K562 (cell line): Measurements from ENCODE around the gene GLI1. TPM values are rescaled to one million over a fixed set of nuclear protein-coding genes. Genes with fewer than 3 reads are reported as not detected.
"Not testable (repeated sequence)": the region's sequence is repeated elsewhere in the genome, so short reads cannot be mapped to it uniquely, and the experiment has no call there.

Source experiments
- ATAC-seq: fragments of 200-7000 bp; cut with Tn5 transposase; 3 replicates; pipeline ENCODE4 v1.9.1; 2020; ENCODE audit warnings: moderate library complexity
- BruUV-seq: library from RNA; stranded (reverse); fragments of 400-500 nt; replicated peaks from 2 replicates; lab custom pipeline; 2021; lab: Mats Ljungman, UMichigan
- CTCF ChIA-PET: fragments of 300-600 bp; formaldehyde crosslinking; extraction: SDS; loops from one replicate; lab custom pipeline; 2021; ENCODE audit warnings: low intra/inter-chr PET ratio; lab: Yijun Ruan, JAX
- POLR2A ChIA-PET: fragments of 300-600, 350-650 bp; sonication (Branson Sonifier 250); formaldehyde crosslinking; extraction: SDS; loops from one replicate; lab custom pipeline; 2021; ENCODE audit warnings: antibody characterized with exemption, inconsistent platforms; lab: Yijun Ruan, JAX
- DNase-seq, 4 experiments: peaks; one replicate each; pipeline versions ENCODE4 v3.0.0 to v3.0.0-alpha.2; 2011 to 2018; ENCODE audit warnings: low spot score in 3 of 4, mixed read lengths in 3 of 4; ENCODE audit errors: extremely low read depth in 1 of 4
- FAIRE-seq: peaks from 2 replicates; lab custom pipeline; 2011; peaks lifted over from hg19 to GRCh38; lab: Jason Lieb, UNC
- H2AFZ ChIP-seq: 2 replicates; pipeline ENCODE4 v1.6.0; 2011; ENCODE audit warnings: low read depth, low read length, control low read depth, inconsistent platforms
- H3K27ac ChIP-seq: fragments of 200-600 bp; 3 replicates; pipeline ENCODE4 v1.8.0; 2011; ENCODE audit warnings: low read depth, mild to moderate bottlenecking, control low read depth, inconsistent platforms, low read length, moderate library complexity, mixed read lengths; ENCODE audit errors: extremely low read depth
- H3K27me3 ChIP-seq, 2 experiments: fragments of 300-600 bp in 1 of 2; 2 replicates in 1 of 2; 3 replicates in 1 of 2; pipeline versions ENCODE4 v1.6.0 to v1.8.0; 2011; ENCODE audit warnings: inconsistent platforms in 2 of 2, low read length in 2 of 2, mild to moderate bottlenecking in 1 of 2, mixed read lengths in 1 of 2, moderate library complexity in 1 of 2; ENCODE audit not compliant: control insufficient read depth in 2 of 2, insufficient read depth in 2 of 2
- H3K36me3 ChIP-seq: fragments of 300-600 bp; 3 replicates; pipeline ENCODE4 v1.8.0; 2011; ENCODE audit warnings: mild to moderate bottlenecking, low read length, inconsistent platforms; ENCODE audit not compliant: control insufficient read depth, insufficient read depth
- H3K4me1 ChIP-seq, 2 experiments: fragments of 200-600 bp in 1 of 2; replicated peaks in 1 of 2; 2 replicates in 1 of 2; 3 replicates in 1 of 2; pipeline versions ENCODE4 v1.5.1 to v1.8.0; 2011; ENCODE audit warnings: inconsistent platforms in 2 of 2, low read length in 2 of 2, mild to moderate bottlenecking in 1 of 2, mixed read lengths in 1 of 2, moderate library complexity in 1 of 2; ENCODE audit not compliant: control insufficient read depth in 2 of 2, insufficient read depth in 2 of 2
- H3K4me2 ChIP-seq: 2 replicates; pipeline ENCODE4 v1.6.1; 2011; ENCODE audit warnings: low read length, control low read depth, inconsistent platforms, mixed read lengths; ENCODE audit not compliant: insufficient read depth
- H3K4me3 ChIP-seq: fragments of 200-600 bp; sonication (generic), shearing (Covaris generic); 2 replicates; pipeline ENCODE4 v1.5.1; 2016; ENCODE audit warnings: control low read depth, inconsistent platforms
- H3K79me2 ChIP-seq: fragments of 200-600 bp; 3 replicates; pipeline ENCODE4 v1.8.0; 2011; ENCODE audit warnings: low read length, inconsistent platforms; ENCODE audit not compliant: control insufficient read depth, insufficient read depth
- H3K9ac ChIP-seq, 2 experiments: 2 replicates each; pipeline versions ENCODE4 v1.6.0 to v1.6.1; 2011; ENCODE audit warnings: low read depth in 2 of 2, low read length in 2 of 2, control low read depth in 1 of 2, inconsistent platforms in 1 of 2, mild to moderate bottlenecking in 1 of 2, mixed read lengths in 1 of 2; ENCODE audit not compliant: insufficient read depth in 1 of 2
- H3K9me1 ChIP-seq: one replicate; pipeline ENCODE4 v1.6.0; 2011; ENCODE audit warnings: inconsistent platforms, mild to moderate bottlenecking, low read length, moderate library complexity; ENCODE audit not compliant: control insufficient read depth, insufficient read depth
- H3K9me3 ChIP-seq: replicated peaks from 2 replicates; pipeline ENCODE4 v1.5.1; 2011; ENCODE audit warnings: low read depth, low read length, inconsistent platforms; ENCODE audit not compliant: control insufficient read depth, insufficient read depth
- H4K20me1 ChIP-seq: replicated peaks from 2 replicates; pipeline ENCODE4 v1.6.1; 2011; ENCODE audit warnings: low read length, inconsistent platforms, mixed read lengths; ENCODE audit not compliant: control insufficient read depth, insufficient read depth
- POLR2G ChIP-seq: fragments of 200-400 bp; formaldehyde crosslinking; IDR thresholded peaks from 2 replicates; pipeline ENCODE4 v1.6.1; 2017; ENCODE audit warnings: low read depth, mild to moderate bottlenecking, antibody characterized with exemption, low read length, moderate library complexity
- WGBS: fragments of 100-300 bp; shearing (Covaris generic); methylation state at CpG from one replicate; pipeline ENCODE4 v1.1.6; 2016; ENCODE audit warnings: low coverage, mixed read lengths; ENCODE audit not compliant: insufficient coverage; ENCODE audit errors: missing lambda C conversion rate; 5-methylcytosine and 5-hydroxymethylcytosine counted together
- in situ Hi-C: fragments of 300-500 bp; cut with MboI; formaldehyde crosslinking; loops from 4 replicates; pipeline ENCODE4 v1.15.0; 2018; ENCODE audit warnings: inconsistent platforms, mixed read lengths
- intact Hi-C: fragments of 100-400 bp; cut with micrococcal nuclease; formaldehyde crosslinking; loops from 2 replicates; pipeline ENCODE4 v1.14.2; 2022
- polyA plus RNA-seq, 8 experiments: library from polyadenylated mRNA; depleted of rRNA in 4 of 8; stranded (reverse) in 5 of 8; unstranded in 3 of 8; fragments of >200 nt; fragmentation: Nextera tagmentation in 2 of 8; fragmentation: Illumina TruSeq in 1 of 8; extraction: Ambion mirVana in 2 of 8; extraction: Trizol in 1 of 8; gene quantifications; 2 replicates each; pipeline versions ENCODE4 v1.2.1 to v1.2.3, GENCODE V29; 2011 to 2014; ENCODE audit warnings: inconsistent platforms in 1 of 8, missing spikeins in 1 of 8
- total RNA-seq, 7 experiments: library from RNA; depleted of rRNA in 6 of 7; stranded (reverse); fragments of >200 nt in 6 of 7; fragmentation: Illumina TruSeq in 2 of 7; extraction: Trizol in 2 of 7; gene quantifications; 2 replicates each; pipeline versions ENCODE4 v1.2.1 to v1.2.3, GENCODE V29; 2011 to 2021; ENCODE audit warnings: low replicate concordance in 1 of 7

GLI1 gene
- total and polyA plus RNA-seq, 9 of the 15 experiments (the other 6 are each of a cell fraction or from before 2014, with no cell fraction given) = 0.24 to 3.7 (median 0.61) TPM

DNA sequence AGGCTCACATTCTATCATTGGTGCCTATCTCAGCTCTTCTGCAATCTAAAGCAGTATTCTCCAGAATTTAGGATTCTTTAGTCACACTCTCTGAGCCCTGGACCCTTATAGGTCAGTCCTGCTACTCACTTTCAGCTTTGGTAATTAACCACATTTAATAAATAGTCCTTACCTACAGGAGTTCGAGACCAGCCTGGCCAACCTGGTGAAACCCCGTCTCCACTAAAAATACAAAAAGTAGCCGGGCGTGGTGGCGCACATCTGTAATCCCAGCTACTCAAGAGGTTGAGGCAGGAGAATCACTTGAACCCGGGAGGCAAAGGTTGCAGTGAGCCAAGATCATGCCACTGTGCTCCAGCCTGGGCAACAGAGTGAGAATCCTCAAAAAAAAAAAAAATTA is 54.1 kb downstream of the GLI1 start:
- WGBS = 90% methylated on average over 5 of the region's 6 CpGs
- in situ Hi-C loops, FAIRE-seq, H3K27me3 ChIP-seq, H3K9ac ChIP-seq, H3K9me1 ChIP-seq, ATAC-seq, CTCF ChIA-PET, H3K4me3 ChIP-seq, BruUV-seq, H3K9me3 ChIP-seq, H3K4me2 ChIP-seq, H3K27ac ChIP-seq, H2AFZ ChIP-seq, intact Hi-C loops, DNase-seq: not testable (repeated sequence)
- peak; percentile 33; the same call in 1 of the 2 replicates for TF ChIP-seq POLR2G
- H3K36me3 ChIP-seq = peaks cover 91% of the 10 kb centered on the region
- peaks cover 36% of the 10 kb centered on the region for H4K20me1 ChIP-seq
- H3K4me1 ChIP-seq = peaks cover 0 to 19% of the 10 kb centered on the region in 2 experiments; a peak in 4 of 5 replicates
- peaks cover 24% of the 10 kb centered on the region for H3K79me2 ChIP-seq
- POLR2A ChIA-PET = interaction anchor here (0.6 to 10.1 kb wide), 7 partner anchors 10 to 301 kb away, joined by 3 to 184 read pairs (median 3); no protein-coding TSS in a partner anchor

DNA sequence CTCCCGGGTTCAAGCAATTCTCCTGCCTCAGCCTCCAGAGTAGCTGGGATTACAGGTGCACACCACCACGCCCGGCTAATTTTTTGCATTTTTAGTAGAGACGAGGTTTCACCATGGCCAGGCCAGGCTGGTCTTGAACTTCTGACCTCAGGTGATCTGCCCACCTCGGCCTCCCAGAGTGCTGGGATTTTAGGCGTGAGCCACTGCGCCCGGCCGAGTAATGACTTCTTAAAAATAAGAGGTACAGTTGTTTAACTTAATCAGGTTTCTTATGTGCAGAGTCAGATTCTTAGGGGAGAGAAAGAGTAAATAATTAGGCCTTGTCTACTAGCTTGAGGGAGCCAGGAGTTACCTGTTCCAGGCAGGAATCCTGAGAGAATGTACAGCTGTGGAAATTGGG is 54.7 kb downstream of the GLI1 start:
- H3K27ac ChIP-seq, BruUV-seq, H2AFZ ChIP-seq, H3K4me3 ChIP-seq, DNase-seq, intact Hi-C loops, H3K9me3 ChIP-seq, H3K27me3 ChIP-seq, in situ Hi-C loops, CTCF ChIA-PET, H3K9me1 ChIP-seq, ATAC-seq, H3K9ac ChIP-seq, FAIRE-seq, H3K4me2 ChIP-seq: not testable (repeated sequence)
- WGBS = 90% methylated on average over 8 of the region's 9 CpGs
- H3K79me2 ChIP-seq = peaks cover 30% of the 10 kb centered on the region
- POLR2A ChIA-PET = interaction anchor here (0.6 to 10.1 kb wide), 14 partner anchors 10 to 351 kb away, joined by 3 to 184 read pairs (median 4); no protein-coding TSS in a partner anchor
- H3K36me3 ChIP-seq = peaks cover 93% of the 10 kb centered on the region
- peaks cover 0 to 21% of the 10 kb centered on the region in 2 experiments; a peak in 4 of 5 replicates for H3K4me1 ChIP-seq
- H4K20me1 ChIP-seq = peaks cover 42% of the 10 kb centered on the region
